Measurements from ENCODE around the gene PTPRT. TPM values are rescaled to one million over a fixed set of nuclear protein-coding genes. Genes with fewer than 3 reads are reported as not detected.
A peak's percentile ranks its signal among the peaks of the same experiment; 100 is the strongest.

PTPRT gene
- under 1 TPM; 0.20 to 0.52 TPM for total RNA-seq
- long read RNA-seq, partial matches to known transcripts = 0 of 1 reads
- long read RNA-seq, other reads (novel, unspliced or antisense) = 1 of 1 reads

- no peak for DNase-seq
- ATAC-seq = no peak
- intact Hi-C loops (cut with DNase I, micrococcal nuclease) = loop anchor here in 1 of 2 donors (5.0 kb wide), 1 partner anchor 1447 kb away; no protein-coding TSS in a partner anchor
Observed at GRCh38 chr20:43189554-43190331, at the start of gene PTPRT. PTPRT (minus strand) TSS chr20:43189906; CDS start chr20:43189733, 173 bp downstream.

GRCh38 chr20:43238833-43239232 is 49.1 kb upstream of the PTPRT start:
- ATAC-seq = no peak
- intact Hi-C loops (cut with DNase I, micrococcal nuclease) = no loop called here
- no peak for DNase-seq

DNA sequence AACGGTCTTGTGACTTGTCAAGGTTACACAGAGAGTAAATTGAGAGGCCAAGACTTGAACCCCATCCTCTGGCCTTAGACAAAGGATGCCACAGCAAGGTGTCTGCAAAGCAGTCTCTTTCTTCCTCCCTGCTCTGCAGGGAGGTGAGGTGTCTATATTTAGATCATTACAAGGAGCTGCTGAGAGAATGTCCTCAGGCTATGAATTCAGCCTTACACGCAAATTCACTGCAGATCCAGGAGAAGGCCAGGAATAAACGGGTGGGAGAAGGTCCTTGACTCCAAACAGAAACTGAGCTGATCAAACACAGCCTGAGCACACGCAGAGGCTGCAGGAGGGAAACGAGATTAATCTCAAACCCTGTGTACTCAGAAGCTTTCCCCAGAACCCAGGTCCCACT is 48.6 kb upstream of the PTPRT start:
- DNase-seq = no peak
- no peak for ATAC-seq
- intact Hi-C loops (cut with DNase I, micrococcal nuclease) = no loop called here

GRCh38 chr20:43237651-43238168 is 48.0 kb upstream of the PTPRT start:
- ATAC-seq (no peak), DNase-seq (no peak)
- intact Hi-C loops (cut with DNase I, micrococcal nuclease) = no loop called here

GRCh38 chr20:43235998-43236397 is 46.3 kb upstream of the PTPRT start:
- no peak for DNase-seq
- no peak for ATAC-seq

GRCh38 chr20:43231829-43232228 is 42.1 kb upstream of the PTPRT start:
- ATAC-seq = no peak
- no peak for DNase-seq
- intact Hi-C loops (cut with DNase I, micrococcal nuclease) = no loop called here

More at GRCh38 chr20:43235998-43236397, 46.3 kb upstream of the PTPRT start:
- intact Hi-C loops (cut with DNase I, micrococcal nuclease) = no loop called here

DNA sequence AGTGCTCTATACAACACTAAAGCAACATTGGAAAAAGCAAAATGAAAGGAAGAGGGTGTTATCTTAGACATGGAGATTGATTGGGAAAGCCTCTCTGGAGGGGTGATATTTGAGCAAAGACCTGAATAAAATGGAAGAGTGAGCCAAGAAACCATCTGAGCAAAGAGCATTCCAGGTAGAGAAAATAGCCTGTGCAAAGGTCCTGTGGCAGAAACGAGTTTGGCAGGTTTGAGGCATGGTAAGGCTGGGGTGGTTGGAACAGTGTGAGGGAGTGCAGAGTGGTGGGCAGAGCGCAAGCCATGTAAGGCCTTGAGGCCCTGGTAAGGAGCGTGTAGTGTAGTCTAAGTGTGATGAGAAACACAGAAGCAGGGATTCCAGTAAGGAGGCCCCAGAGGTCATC is 40.0 kb upstream of the PTPRT start:
- intact Hi-C loops (cut with DNase I, micrococcal nuclease) = no loop called here
- ATAC-seq = no peak

DNA sequence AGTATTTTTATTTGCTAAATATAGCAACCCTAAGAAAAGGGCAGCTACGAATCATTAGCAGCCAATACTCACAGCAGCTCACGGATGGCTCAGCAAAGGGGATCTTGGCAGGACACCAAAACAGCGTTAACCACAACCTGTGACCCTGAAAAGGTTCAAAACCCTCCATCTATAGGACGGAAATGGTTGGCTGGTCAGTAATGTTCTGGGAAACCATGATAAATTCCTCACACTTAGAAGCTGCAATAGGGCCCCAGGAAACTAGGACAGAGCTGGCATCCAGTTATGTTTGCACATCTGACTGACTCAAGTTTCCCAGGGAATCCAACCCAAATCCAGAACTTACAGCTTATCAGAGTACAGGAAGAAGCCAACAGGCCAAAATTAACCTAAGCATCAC is 30.9 kb upstream of the PTPRT start:
- intact Hi-C loops (cut with DNase I, micrococcal nuclease) = no loop called here
- DNase-seq = no peak
- no peak for ATAC-seq

More for the DNA sequence above, 40.0 kb upstream of the PTPRT start:
- DNase-seq = no peak

GRCh38 chr20:43210901-43211300 is 21.2 kb upstream of the PTPRT start:
- no peak for ATAC-seq
- intact Hi-C loops (cut with DNase I, micrococcal nuclease) = no loop called here
- no peak for DNase-seq

- no peak for ATAC-seq
- intact Hi-C loops (cut with DNase I, micrococcal nuclease) = no loop called here
- no peak for DNase-seq
Observed at GRCh38 chr20:43209831-43210230, 20.1 kb upstream of the PTPRT start.

DNA sequence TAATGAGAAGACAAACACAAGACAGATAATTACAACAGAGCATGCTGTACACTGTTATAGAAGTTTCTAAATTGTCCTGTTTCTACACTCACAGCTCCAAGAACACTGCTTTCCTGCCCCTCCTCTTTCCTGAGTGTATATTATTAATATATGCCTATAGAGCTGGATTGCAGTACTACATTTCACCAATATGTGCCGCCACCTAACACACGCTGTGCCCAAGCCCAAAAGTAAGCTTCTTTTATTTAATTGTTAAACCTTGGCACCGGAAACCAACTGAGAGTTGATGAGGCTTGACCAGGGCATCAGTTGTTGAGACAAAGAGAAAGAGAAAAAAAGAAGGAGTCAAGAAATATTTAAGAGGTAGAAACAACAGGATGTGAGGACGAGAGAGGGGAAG is 16.0 kb upstream of the PTPRT start:
- no peak for DNase-seq
- ATAC-seq = no peak
- intact Hi-C loops (cut with DNase I, micrococcal nuclease) = no loop called here

- no peak for ATAC-seq
- DNase-seq = no peak
- intact Hi-C loops (cut with DNase I, micrococcal nuclease) = no loop called here
Observed at GRCh38 chr20:43202100-43202499, 12.4 kb upstream of the PTPRT start.

GRCh38 chr20:43198607-43199006 is 8.9 kb upstream of the PTPRT start:
- DNase-seq (no peak), ATAC-seq (no peak)
- intact Hi-C loops (cut with DNase I, micrococcal nuclease) = no loop called here

DNA sequence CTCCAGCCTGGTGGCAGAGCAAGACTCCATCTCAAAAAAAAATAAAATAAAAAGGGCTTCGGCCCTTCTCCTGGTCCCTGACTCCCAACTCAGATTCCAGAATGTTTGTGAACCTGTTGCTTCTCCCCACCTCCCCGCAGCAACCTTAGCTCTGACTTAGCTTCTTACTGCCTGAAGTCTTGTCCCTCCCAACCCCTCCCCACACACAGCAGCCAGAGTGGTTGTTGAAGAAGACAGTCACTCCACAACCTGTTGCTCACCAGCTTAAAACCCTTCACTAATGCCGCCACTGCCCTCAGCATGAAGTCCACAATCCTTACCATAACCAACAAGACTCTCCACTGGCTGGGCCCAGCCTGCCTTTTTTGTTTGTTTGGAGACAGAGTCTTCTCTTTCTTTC is 6.5 kb upstream of the PTPRT start:
- intact Hi-C loops (cut with DNase I, micrococcal nuclease) = no loop called here
- no peak for ATAC-seq
- no peak for DNase-seq

DNA sequence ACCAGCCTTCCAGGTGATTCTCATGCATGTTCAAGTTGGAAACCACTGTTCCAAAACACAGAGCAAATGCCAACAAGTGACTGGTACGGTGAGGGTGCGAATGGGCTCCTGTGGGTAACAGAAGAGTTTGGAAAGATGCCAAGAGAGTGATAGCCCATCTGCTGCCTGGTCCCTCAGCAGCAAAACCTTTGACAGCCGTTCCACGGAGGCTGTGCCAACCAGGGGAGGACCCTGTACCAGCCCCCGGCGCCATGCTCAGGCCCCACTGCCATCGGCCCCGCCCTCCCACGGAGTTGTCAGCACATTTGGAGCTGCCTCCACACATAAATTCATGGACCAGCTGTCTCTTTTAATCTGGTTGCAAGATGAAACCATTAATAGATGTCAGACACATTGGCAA is 4.4 kb upstream of the PTPRT start:
- no peak for ATAC-seq
- intact Hi-C loops (cut with DNase I, micrococcal nuclease) = loop anchor here in 1 of 2 donors (5.0 kb wide), 1 partner anchor 1452 kb away; no protein-coding TSS in a partner anchor

DNA sequence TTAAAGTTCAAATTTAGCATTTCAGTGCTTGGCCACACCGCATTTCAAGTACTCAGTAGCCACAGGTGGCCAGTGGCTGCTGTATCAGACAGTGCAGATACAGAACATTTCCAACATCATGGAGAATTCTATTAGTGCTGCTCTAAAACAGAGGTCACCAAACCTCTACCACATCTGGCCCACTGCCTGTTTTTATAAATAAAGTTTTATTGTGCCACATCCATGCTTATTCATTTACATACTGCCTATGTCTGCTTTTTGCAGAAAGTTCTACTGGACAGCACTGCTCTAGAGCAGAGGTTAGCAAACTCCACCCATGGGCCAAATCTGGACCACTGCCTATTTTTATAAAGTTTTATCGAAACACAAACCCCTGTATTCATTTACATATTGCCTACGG is 3.7 kb upstream of the PTPRT start:
- DNase-seq (no peak), ATAC-seq (no peak)
- intact Hi-C loops (cut with DNase I, micrococcal nuclease) = loop anchor here in 1 of 2 donors (5.0 kb wide), 1 partner anchor 1451 kb away; no protein-coding TSS in a partner anchor

More for the DNA sequence above, 4.4 kb upstream of the PTPRT start:
- no peak for DNase-seq

DNA sequence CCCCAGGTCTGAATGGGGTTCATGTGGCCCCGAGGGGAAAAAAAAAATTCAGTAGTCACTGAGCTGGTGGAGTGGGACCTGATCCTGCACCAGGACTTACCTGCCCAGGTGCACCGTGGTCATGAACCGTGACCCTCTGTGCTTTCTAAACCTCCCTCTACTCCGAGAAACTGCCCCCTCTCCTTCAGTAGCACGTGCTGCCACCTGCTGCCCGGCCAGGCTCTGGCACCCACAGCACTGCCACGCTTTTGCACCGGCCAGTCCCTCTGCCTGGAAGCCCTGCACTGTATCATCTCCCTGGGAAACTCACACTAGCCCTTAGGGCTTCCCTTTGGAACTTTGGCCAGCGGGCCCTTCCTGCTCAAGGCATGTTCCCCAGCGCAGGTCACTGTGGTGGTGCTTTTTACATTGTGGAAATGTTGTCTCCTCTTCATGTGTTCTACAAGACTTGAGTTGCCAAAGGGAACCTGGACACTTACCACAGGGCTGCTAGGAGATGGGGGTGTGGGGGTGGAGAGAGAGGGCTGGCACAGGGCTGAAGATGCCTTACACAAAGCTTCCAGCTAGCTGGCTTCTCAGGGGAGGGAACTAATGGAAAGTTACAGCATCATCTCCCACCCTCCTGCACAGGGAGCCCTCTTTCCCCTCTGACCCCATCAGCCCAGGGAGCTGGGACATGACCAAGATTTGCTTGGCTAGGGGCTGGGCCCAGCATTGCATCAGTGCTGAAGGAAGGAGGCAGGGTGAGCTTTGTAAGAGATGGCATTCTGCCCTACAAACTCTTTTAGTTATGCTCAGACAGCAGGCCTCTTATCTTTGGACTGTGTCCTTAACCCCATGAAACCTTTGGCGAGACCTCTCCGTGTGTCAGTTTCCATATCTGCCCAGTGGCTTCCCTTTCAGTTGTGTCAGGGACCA is 2.5 kb upstream of the PTPRT start:
- no peak for DNase-seq
- intact Hi-C loops (cut with DNase I, micrococcal nuclease) = loop anchor here in 1 of 2 donors (5.0 kb wide), 1 partner anchor 1450 kb away; no protein-coding TSS in a partner anchor
- ATAC-seq = peak; percentile 52

- ATAC-seq = no peak
- intact Hi-C loops (cut with DNase I, micrococcal nuclease) = loop anchor here in 1 of 2 donors (5.0 kb wide), 1 partner anchor 1449 kb away; no protein-coding TSS in a partner anchor
- no peak for DNase-seq
Observed at GRCh38 chr20:43191143-43191542, 1.4 kb upstream of the PTPRT start.

DNA sequence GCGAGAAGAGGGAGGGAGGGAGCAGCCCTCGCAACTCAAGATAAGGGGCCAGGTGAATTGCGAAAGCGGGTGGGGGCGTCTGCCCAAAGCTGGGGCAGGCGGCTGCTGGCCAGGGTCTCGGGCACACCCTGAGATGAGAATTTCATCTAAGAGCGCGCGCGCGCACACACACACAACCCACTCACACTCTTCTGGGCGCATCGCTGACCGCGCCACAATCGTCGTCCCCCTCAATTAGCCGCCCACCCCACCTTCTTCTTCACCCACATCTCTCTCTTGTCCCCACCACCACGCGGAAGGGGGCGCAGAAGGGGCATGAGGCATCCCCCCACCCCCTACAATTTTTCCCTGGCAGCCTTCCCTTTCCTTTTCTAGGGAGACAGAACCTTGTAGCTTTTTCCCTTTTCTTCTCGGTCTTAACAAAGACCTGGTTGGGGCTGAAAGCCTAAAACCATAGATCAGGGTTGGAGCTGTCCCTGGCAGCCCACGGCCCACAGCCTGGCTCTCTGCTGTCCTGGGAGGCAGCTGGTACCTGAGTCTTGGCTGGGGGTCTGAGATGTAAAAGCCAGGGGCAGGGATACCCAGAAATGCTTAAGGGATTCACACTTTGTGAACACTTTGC is 737 bp upstream of the PTPRT start:
- intact Hi-C loops (cut with DNase I, micrococcal nuclease) = loop anchor here in 1 of 2 donors (5.0 kb wide), 1 partner anchor 1448 kb away; no protein-coding TSS in a partner anchor
- DNase-seq = no peak
- no peak for ATAC-seq
